ENCODE measurements around the gene SCNN1A.

The SCNN1A gene

DNA sequence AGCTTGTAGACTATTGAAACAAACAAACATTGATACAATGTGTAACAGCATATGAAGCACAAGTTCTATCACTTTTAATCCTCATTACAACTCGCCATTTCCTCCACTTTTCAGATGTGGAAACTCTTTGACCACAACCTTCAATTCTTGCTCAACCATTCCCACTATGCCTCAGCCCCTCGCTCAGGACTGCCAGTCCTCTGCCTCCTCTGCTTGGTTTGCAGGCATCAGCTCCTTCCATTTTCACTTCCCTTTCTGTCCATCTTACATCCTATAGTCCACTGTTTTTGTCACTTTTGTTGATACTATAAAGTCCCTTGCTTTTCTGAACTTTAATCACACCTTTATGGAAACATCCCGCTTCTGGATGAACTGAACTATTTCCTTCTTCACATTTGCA, 41.2 kb upstream of the SCNN1A start:
- Histone ChIP-seq H3K27me3 (ENCODE audit: insufficient read depth, poor library complexity, severe bottlenecking) (no peaks in the 10 kb centered on the region), H3K4me3 (replicated peaks; ENCODE audit: insufficient read depth, low read length) (no peak overlapping the region), H3K27ac (replicated peaks) (peak overlapping the region; percentile 5)
- DNase-seq (ENCODE audit: low read depth in 1 of 2, low spot score in 1 of 2), result peak; percentile 85 to 86
- TF ChIP-seq POLR2AphosphoS5 (IDR thresholded peaks at IDR 0.05; ENCODE audit: low read depth), result peak; percentile 50; the same call in 1 of the 2 replicates
- no peak for TF ChIP-seq CTCF (IDR thresholded peaks at IDR 0.05; ENCODE audit: insufficient read depth, low read length)
- TF ChIP-seq SPI1 (IDR thresholded peaks at IDR 0.05; ENCODE audit: borderline replicate concordance, low read depth), result peak; percentile 89

DNA sequence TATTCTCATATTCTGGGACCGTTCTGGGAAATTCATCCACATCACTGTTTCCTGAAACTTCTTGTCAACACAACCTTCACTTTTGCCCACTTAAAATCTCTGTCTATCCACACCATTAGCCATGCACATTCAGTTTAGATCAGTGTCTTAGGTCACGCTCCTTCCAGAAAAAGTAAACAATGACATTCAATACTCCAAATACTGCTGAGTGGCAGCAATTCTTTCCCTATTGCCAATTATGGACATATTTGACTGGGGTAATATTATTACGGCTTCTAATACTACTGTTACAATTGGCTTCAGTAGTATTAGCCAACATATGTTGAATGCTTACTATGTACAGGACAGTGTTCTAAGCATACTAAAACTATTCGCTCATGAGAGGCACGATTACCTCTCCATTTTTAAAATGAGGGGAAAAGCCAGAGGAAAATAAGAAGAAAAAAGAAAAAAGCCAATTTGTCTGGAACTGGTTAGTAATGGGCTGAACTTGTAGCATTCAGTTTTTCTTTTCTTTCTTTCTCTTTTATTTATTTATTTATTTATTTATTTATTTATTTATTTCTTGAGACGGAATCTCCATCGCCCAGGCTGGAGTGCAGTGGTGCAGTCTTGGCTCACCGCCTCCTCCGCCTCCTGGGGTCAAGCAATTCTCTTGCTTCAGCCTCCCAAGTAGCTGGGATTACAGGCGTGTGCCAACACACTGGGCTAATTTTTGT, 32.0 kb upstream of the SCNN1A start:
- TF ChIP-seq, protein P1, sequence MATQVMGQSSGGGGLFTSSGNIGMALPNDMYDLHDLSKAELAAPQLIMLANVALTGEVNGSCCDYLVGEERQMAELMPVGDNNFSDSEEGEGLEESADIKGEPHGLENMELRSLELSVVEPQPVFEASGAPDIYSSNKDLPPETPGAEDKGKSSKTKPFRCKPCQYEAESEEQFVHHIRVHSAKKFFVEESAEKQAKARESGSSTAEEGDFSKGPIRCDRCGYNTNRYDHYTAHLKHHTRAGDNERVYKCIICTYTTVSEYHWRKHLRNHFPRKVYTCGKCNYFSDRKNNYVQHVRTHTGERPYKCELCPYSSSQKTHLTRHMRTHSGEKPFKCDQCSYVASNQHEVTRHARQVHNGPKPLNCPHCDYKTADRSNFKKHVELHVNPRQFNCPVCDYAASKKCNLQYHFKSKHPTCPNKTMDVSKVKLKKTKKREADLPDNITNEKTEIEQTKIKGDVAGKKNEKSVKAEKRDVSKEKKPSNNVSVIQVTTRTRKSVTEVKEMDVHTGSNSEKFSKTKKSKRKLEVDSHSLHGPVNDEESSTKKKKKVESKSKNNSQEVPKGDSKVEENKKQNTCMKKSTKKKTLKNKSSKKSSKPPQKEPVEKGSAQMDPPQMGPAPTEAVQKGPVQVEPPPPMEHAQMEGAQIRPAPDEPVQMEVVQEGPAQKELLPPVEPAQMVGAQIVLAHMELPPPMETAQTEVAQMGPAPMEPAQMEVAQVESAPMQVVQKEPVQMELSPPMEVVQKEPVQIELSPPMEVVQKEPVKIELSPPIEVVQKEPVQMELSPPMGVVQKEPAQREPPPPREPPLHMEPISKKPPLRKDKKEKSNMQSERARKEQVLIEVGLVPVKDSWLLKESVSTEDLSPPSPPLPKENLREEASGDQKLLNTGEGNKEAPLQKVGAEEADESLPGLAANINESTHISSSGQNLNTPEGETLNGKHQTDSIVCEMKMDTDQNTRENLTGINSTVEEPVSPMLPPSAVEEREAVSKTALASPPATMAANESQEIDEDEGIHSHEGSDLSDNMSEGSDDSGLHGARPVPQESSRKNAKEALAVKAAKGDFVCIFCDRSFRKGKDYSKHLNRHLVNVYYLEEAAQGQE (IDR thresholded peaks at IDR 0.05; ENCODE audit: insufficient replicate concordance, low read depth), result no peak
- TF ChIP-seq SPI1 (IDR thresholded peaks at IDR 0.05; ENCODE audit: borderline replicate concordance, low read depth), result no peak
- TF ChIP-seq GABPA (IDR thresholded peaks at IDR 0.05; ENCODE audit: low read depth), result no peak
- no peak for TF ChIP-seq POLR2AphosphoS5 (IDR thresholded peaks at IDR 0.05; ENCODE audit: low read depth)
- no peak for TF ChIP-seq CTCF (IDR thresholded peaks at IDR 0.05; ENCODE audit: insufficient read depth, low read length)
- Histone ChIP-seq H3K4me3 (replicated peaks; ENCODE audit: insufficient read depth, low read length) (no peak overlapping the region), H3K27me3 (ENCODE audit: insufficient read depth, poor library complexity, severe bottlenecking) (no peaks in the 10 kb centered on the region), H3K27ac (replicated peaks) (no peak overlapping the region)
- DNase-seq (ENCODE audit: low read depth in 1 of 2, low spot score in 1 of 2), result no peak

DNA sequence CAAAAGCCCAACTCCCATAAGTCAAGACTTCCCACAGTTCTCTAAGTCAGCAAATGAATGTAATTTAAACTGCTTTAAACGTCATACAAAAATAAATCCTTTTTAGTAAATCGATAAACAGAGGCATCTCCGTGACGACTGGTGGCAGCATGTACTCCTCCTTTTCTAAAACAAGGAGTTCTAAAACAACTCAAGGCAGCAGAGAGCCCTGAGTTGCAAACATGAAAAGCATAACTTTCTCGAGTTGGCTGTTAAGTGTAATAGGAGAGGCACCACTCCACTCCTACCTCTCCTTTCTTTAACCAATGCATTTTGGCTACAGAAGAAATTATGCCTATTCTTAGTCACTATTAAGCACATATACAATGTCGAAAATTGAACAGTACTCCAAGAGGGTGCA, 30.6 kb upstream of the SCNN1A start:
- no peak overlapping the region for H3K4me3 ChIP-seq (replicated peaks; ENCODE audit: insufficient read depth, low read length)
- H3K27me3 ChIP-seq (ENCODE audit: insufficient read depth, poor library complexity, severe bottlenecking), result no peaks in the 10 kb centered on the region
- DNase-seq (ENCODE audit: low read depth in 1 of 2, low spot score in 1 of 2), result no peak
- TF ChIP-seq SPI1 (IDR thresholded peaks at IDR 0.05; ENCODE audit: borderline replicate concordance, low read depth), result no peak
- TF ChIP-seq GABPA (IDR thresholded peaks at IDR 0.05; ENCODE audit: low read depth), result no peak
- TF ChIP-seq, protein P1 (IDR thresholded peaks at IDR 0.05; ENCODE audit: insufficient replicate concordance, low read depth), result no peak
- no peak for TF ChIP-seq POLR2AphosphoS5 (IDR thresholded peaks at IDR 0.05; ENCODE audit: low read depth)
- TF ChIP-seq CTCF (IDR thresholded peaks at IDR 0.05; ENCODE audit: insufficient read depth, low read length), result no peak
- no peak overlapping the region for H3K27ac ChIP-seq (replicated peaks)

DNA sequence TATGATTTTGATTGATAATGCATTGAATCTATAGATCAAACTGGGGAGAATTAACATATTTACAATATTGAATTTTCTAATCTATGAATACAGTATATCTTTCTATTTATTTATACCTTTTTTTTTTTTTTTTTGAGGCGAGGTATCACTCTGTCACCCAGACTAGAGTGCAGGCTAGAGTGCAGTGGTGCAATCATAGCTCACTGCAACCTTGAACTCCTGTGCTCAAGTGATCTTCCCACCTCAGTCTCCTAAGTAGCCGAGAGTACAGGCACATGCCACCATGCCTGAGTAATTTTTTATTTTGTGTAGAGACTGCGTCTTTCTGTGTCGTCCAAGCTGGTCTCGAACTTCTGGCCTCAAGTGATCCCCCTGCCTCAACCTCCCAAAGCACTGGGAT, 29.0 kb upstream of the SCNN1A start:
- H3K4me3 ChIP-seq (replicated peaks; ENCODE audit: insufficient read depth, low read length), result no peak overlapping the region
- TF ChIP-seq POLR2AphosphoS5 (IDR thresholded peaks at IDR 0.05; ENCODE audit: low read depth) (no peak), SPI1 (IDR thresholded peaks at IDR 0.05; ENCODE audit: borderline replicate concordance, low read depth) (no peak), CTCF (IDR thresholded peaks at IDR 0.05; ENCODE audit: insufficient read depth, low read length) (no peak), GABPA (IDR thresholded peaks at IDR 0.05; ENCODE audit: low read depth) (no peak)
- TF ChIP-seq, protein P1 (IDR thresholded peaks at IDR 0.05; ENCODE audit: insufficient replicate concordance, low read depth), result no peak
- no peak overlapping the region for H3K27ac ChIP-seq (replicated peaks)
- H3K27me3 ChIP-seq (ENCODE audit: insufficient read depth, poor library complexity, severe bottlenecking), result no peaks in the 10 kb centered on the region
- no peak for DNase-seq (ENCODE audit: low read depth in 1 of 2, low spot score in 1 of 2)

All from HL-60 (cell line).